ENCODE measurements around the gene CYBRD1. TPM values are rescaled to one million over a fixed set of nuclear protein-coding genes. Genes with fewer than 3 reads are reported as not detected.

The CYBRD1 gene
- polyA plus RNA-seq, 2 of the 4 experiments (the other 2 are of a cell fraction): 30.5 to 46.6 TPM

DNA sequence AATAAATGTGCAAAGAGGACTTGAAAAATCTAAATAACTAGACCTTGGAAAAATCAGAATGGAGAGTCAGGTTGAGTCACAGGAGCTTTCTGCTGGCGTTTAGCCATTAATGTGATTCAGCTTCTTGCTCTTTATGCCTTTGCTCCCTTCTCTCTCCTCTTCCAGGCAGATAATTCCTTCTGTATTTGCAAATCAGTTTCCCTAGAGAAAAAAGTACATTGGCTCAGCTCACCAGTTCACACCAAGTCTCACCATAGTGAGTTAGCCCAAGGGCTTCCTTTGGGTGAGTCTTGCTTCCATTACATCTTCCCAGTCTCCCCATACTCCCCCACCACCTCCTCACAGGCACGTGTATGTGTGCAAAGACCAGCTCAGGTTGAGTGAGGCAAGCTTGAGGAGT lies 73.6 kb downstream of the CYBRD1 start:
- peak; percentile 42 to 61; a peak in 5 of 6 replicates for ATAC-seq
- no peak for FAIRE-seq
- Histone ChIP-seq H3K4me2 (peak overlapping the region; percentile 16), H3K9me3 (no peaks in the 10 kb centered on the region), H3K4me1 (peaks cover 10% of the 10 kb centered on the region; the same call in 2 of the 3 replicates), H3K4me3 (no peak overlapping the region), H3K27ac (peak overlapping the region in 1 of 2 experiments; percentile 75; a peak in 3 of 6 replicates)
- POLR2A ChIA-PET: no interaction called here
- CTCF ChIA-PET: interaction anchor here (0.8 to 1.7 kb wide), 8 partner anchors 9 to 108 kb away, joined by 3 to 6 read pairs (median 4); partner anchors contain the start of gene DYNC1I2
- peak in 1 of 2 experiments; percentile 36 for DNase-seq (ENCODE audit: low read depth in 1 of 2, low spot score in 1 of 2)
- no peak for TF ChIP-seq ESRRA (IDR thresholded peaks at IDR 0.05; ENCODE audit: borderline replicate concordance, low read length)
- peak; percentile 16; the same call in 1 of the 2 replicates for TF ChIP-seq FOSL2 (IDR thresholded peaks at IDR 0.05)
- no peak for TF ChIP-seq FOSL2 (CRISPR knock-in tag; IDR thresholded peaks at IDR 0.05)
- 12% methylated on average over 2 of the region's 2 CpGs for WGBS (ENCODE audit: missing lambda C conversion rate)

DNA sequence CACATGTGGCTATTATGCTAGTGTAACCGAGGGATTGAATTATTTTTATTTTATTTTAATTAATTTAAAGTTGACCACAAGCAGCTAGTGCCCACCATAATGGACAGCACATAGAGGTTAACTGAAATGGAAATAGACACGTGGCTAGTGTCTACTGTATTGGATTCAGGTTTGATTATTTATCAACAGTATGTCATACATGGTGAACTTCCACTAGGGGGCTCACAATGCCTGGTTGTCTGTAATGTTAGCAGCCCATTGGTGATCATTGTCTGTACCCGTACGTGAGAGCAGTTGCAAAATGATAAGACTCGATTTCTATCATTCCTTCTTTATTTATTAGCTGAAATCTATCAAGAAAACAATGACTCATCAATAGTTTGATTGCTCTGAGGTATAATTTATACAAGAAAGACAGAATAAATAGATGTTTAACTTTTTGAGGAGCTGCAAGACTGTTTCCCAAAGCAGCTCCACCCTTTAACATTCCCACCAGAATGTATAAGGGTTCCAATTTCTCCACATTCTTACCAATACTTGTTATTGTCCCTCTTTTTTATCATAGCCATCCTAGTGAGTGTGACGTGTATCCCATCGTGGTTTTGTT lies 76.5 kb downstream of the CYBRD1 start:
- 10% methylated on average over 7 of the region's 7 CpGs for WGBS (ENCODE audit: missing lambda C conversion rate)
- peak overlapping the region; percentile 50 for H3K4me2 ChIP-seq
- ATAC-seq (peak; percentile 93 to 99), FAIRE-seq (no peak), DNase-seq (ENCODE audit: low read depth in 1 of 2, low spot score in 1 of 2) (peak; percentile 74 to 78)
- CTCF ChIA-PET: interaction anchor here (0.6 to 2.2 kb wide), 17 partner anchors 10 to 1923 kb away, joined by 3 to 26 read pairs (median 5); partner anchors contain the start of gene DYNC1I2
- POLR2A ChIA-PET: no interaction called here
- H3K4me3 ChIP-seq: no peak overlapping the region
- H3K4me1 ChIP-seq: peaks cover 10% of the 10 kb centered on the region; the same call in 2 of the 3 replicates
- TF ChIP-seq CHD4 (IDR thresholded peaks at IDR 0.05; ENCODE audit: borderline replicate concordance): no peak
- TF ChIP-seq, protein P1, sequence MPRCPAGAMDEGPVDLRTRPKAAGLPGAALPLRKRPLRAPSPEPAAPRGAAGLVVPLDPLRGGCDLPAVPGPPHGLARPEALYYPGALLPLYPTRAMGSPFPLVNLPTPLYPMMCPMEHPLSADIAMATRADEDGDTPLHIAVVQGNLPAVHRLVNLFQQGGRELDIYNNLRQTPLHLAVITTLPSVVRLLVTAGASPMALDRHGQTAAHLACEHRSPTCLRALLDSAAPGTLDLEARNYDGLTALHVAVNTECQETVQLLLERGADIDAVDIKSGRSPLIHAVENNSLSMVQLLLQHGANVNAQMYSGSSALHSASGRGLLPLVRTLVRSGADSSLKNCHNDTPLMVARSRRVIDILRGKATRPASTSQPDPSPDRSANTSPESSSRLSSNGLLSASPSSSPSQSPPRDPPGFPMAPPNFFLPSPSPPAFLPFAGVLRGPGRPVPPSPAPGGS (IDR thresholded peaks at IDR 0.05): no peak
- no peak for TF ChIP-seq FOXS1 (CRISPR knock-in tag; IDR thresholded peaks at IDR 0.05)
- TF ChIP-seq EHF (CRISPR knock-in tag; IDR thresholded peaks at IDR 0.05): no peak
- no peak for TF ChIP-seq FOSL2 (IDR thresholded peaks at IDR 0.05)
- TF ChIP-seq FOSL2 (CRISPR knock-in tag; IDR thresholded peaks at IDR 0.05): peak; percentile 70
- TF ChIP-seq CEBPB (IDR thresholded peaks at IDR 0.05): no peak
- TF ChIP-seq RAD21 (conservative IDR thresholded peaks at IDR 0.05 in 1 of 2, IDR thresholded peaks at IDR 0.05 in 1 of 2): peak; percentile 65 to 76
- TF ChIP-seq, protein P2, sequence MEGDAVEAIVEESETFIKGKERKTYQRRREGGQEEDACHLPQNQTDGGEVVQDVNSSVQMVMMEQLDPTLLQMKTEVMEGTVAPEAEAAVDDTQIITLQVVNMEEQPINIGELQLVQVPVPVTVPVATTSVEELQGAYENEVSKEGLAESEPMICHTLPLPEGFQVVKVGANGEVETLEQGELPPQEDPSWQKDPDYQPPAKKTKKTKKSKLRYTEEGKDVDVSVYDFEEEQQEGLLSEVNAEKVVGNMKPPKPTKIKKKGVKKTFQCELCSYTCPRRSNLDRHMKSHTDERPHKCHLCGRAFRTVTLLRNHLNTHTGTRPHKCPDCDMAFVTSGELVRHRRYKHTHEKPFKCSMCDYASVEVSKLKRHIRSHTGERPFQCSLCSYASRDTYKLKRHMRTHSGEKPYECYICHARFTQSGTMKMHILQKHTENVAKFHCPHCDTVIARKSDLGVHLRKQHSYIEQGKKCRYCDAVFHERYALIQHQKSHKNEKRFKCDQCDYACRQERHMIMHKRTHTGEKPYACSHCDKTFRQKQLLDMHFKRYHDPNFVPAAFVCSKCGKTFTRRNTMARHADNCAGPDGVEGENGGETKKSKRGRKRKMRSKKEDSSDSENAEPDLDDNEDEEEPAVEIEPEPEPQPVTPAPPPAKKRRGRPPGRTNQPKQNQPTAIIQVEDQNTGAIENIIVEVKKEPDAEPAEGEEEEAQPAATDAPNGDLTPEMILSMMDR (IDR thresholded peaks at IDR 0.05): peak; percentile 83
- no peak for TF ChIP-seq BHLHE40 (IDR thresholded peaks at IDR 0.05; ENCODE audit: low read depth, low read length)
- peak; percentile 55 for TF ChIP-seq SMC3 (IDR thresholded peaks at IDR 0.05)
- TF ChIP-seq, protein P3, sequence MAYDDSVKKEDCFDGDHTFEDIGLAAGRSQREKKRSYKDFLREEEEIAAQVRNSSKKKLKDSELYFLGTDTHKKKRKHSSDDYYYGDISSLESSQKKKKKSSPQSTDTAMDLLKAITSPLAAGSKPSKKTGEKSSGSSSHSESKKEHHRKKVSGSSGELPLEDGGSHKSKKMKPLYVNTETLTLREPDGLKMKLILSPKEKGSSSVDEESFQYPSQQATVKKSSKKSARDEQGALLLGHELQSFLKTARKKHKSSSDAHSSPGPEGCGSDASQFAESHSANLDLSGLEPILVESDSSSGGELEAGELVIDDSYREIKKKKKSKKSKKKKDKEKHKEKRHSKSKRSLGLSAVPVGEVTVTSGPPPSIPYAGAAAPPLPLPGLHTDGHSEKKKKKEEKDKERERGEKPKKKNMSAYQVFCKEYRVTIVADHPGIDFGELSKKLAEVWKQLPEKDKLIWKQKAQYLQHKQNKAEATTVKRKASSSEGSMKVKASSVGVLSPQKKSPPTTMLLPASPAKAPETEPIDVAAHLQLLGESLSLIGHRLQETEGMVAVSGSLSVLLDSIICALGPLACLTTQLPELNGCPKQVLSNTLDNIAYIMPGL (CRISPR knock-in tag; IDR thresholded peaks at IDR 0.05; ENCODE audit: borderline replicate concordance): no peak
- TF ChIP-seq EP300 (IDR thresholded peaks at IDR 0.05): no peak
- TF ChIP-seq CHD2 (IDR thresholded peaks at IDR 0.05; ENCODE audit: low read length, partially characterized antibody): no peak
- TF ChIP-seq JUN (IDR thresholded peaks at IDR 0.05): no peak
- TF ChIP-seq ZSCAN20 (CRISPR knock-in tag; IDR thresholded peaks at IDR 0.05): no peak
- no peak for TF ChIP-seq RFX5 (IDR thresholded peaks at IDR 0.05)
- peak; percentile 80 for TF ChIP-seq MAFK (IDR thresholded peaks at IDR 0.05; ENCODE audit: partially characterized antibody)
- TF ChIP-seq, protein P4, sequence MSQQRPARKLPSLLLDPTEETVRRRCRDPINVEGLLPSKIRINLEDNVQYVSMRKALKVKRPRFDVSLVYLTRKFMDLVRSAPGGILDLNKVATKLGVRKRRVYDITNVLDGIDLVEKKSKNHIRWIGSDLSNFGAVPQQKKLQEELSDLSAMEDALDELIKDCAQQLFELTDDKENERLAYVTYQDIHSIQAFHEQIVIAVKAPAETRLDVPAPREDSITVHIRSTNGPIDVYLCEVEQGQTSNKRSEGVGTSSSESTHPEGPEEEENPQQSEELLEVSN (IDR thresholded peaks at IDR 0.05; ENCODE audit: borderline replicate concordance, low read depth): no peak
- TF ChIP-seq NFE2L2 (conservative IDR thresholded peaks at IDR 0.05; ENCODE audit: low read length): no peak
- TF ChIP-seq HDAC2 (IDR thresholded peaks at IDR 0.05): no peak
- no peaks in the 10 kb centered on the region for H3K9me3 ChIP-seq
- H3K27ac ChIP-seq: no peak overlapping the region

Measured in A549 (cell line).